Measurements from ENCODE around the gene CST9. TPM values are rescaled to one million over a fixed set of nuclear protein-coding genes. Genes with fewer than 3 reads are reported as not detected.

Gene CST9
- total RNA-seq, 3 donors from 2014 or later: 2.3 TPM; not detected in 2

DNA sequence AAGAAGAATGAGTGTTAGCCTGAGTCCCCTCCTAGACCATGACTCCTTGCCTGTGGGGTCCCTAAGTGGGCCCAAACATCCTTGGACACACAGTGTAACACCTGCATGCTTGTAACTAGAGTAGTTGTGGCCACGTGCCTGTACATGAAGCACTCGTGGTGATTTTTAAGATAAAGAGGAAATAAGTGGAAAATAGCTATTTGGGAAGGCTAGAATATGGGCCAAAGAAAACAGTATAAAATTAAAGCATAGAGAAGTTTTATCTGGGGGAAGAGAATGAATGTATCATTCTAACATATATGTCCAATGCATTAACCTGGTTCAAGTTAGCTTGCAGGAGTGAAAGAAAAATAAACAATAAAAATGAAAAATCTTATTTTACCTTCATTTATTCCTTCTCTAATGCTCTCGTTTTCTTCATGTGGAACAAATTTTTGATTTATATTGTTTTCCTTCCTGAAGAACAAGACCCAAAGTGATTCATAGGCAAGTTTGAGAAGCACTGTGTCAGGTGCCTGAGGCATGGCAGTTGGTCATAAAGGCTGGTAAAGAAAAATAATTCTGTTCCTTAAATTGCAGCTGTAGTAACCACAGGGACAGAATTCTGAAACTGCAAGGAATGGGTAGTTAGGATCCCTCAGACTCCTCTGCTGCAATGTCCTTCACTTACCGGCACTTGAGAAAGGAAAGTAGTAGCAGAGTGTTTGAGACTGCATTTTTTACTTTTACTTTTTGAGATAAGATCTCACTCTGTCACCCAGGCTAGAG lies 40.6 kb upstream of the CST9 start:
- H3K36me3 ChIP-seq: no peaks in the 10 kb centered on the region
- no peaks in the 10 kb centered on the region for H3K9me3 ChIP-seq
- no peaks in the 10 kb centered on the region for H3K27me3 ChIP-seq
- no peaks in the 10 kb centered on the region for H3K4me1 ChIP-seq
- no peak overlapping the region for H3K27ac ChIP-seq
- intact Hi-C loops (cut with DNase I; ENCODE audit: low total_unique reads): no loop called here
- no peak overlapping the region for H3K4me3 ChIP-seq
- TF ChIP-seq POLR2A (IDR thresholded peaks at IDR 0.05): no peak
- no peak for TF ChIP-seq POLR2AphosphoS5 (IDR thresholded peaks at IDR 0.05)
- TF ChIP-seq, protein P1, sequence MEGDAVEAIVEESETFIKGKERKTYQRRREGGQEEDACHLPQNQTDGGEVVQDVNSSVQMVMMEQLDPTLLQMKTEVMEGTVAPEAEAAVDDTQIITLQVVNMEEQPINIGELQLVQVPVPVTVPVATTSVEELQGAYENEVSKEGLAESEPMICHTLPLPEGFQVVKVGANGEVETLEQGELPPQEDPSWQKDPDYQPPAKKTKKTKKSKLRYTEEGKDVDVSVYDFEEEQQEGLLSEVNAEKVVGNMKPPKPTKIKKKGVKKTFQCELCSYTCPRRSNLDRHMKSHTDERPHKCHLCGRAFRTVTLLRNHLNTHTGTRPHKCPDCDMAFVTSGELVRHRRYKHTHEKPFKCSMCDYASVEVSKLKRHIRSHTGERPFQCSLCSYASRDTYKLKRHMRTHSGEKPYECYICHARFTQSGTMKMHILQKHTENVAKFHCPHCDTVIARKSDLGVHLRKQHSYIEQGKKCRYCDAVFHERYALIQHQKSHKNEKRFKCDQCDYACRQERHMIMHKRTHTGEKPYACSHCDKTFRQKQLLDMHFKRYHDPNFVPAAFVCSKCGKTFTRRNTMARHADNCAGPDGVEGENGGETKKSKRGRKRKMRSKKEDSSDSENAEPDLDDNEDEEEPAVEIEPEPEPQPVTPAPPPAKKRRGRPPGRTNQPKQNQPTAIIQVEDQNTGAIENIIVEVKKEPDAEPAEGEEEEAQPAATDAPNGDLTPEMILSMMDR (IDR thresholded peaks at IDR 0.05): no peak
- DNase-seq (ENCODE audit: low spot score in 2 of 2): no peak

DNA sequence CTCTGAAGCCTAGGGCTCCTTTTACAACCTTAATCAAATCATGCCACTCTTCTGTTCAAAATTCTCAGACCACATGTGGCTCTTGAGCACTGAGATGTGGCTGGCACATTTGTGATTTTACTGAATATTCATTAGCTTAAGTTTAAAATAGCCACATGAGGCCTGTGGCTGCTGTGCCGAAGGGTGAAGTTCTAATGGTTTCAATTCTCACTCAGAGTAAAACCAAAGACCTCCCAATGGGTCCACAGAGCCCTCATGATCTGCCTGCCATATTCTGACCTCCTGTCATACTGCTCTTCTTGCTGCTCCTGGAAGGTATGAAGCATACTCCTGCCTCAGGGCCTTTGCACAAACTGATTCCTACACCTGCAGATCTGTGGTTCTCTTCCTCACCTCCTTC lies 39.9 kb upstream of the CST9 start:
- no peak for DNase-seq (ENCODE audit: low spot score in 2 of 2)
- Histone ChIP-seq H3K27ac (no peak overlapping the region), H3K36me3 (no peaks in the 10 kb centered on the region), H3K4me3 (no peak overlapping the region), H3K9me3 (no peaks in the 10 kb centered on the region), H3K4me1 (no peaks in the 10 kb centered on the region), H3K27me3 (no peaks in the 10 kb centered on the region)
- TF ChIP-seq POLR2AphosphoS5 (IDR thresholded peaks at IDR 0.05) (no peak), POLR2A (IDR thresholded peaks at IDR 0.05) (no peak)
- TF ChIP-seq, protein P1 (IDR thresholded peaks at IDR 0.05): no peak
- intact Hi-C loops (cut with DNase I; ENCODE audit: low total_unique reads): no loop called here

GRCh38 chr20:23644164-23644563 lies 38.4 kb upstream of the CST9 start:
- Histone ChIP-seq H3K36me3 (no peaks in the 10 kb centered on the region), H3K27me3 (no peaks in the 10 kb centered on the region), H3K27ac (no peak overlapping the region), H3K4me1 (no peaks in the 10 kb centered on the region), H3K4me3 (no peak overlapping the region), H3K9me3 (no peaks in the 10 kb centered on the region)
- no peak for DNase-seq (ENCODE audit: low spot score in 2 of 2)
- intact Hi-C loops (cut with DNase I; ENCODE audit: low total_unique reads): loop anchor here (5.0 kb wide), 1 partner anchor 287 kb away; no protein-coding TSS in a partner anchor
- TF ChIP-seq, protein P1 (IDR thresholded peaks at IDR 0.05): no peak
- TF ChIP-seq POLR2AphosphoS5 (IDR thresholded peaks at IDR 0.05): no peak
- no peak for TF ChIP-seq POLR2A (IDR thresholded peaks at IDR 0.05)

- Histone ChIP-seq H3K27ac (no peak overlapping the region), H3K4me3 (no peak overlapping the region), H3K9me3 (no peaks in the 10 kb centered on the region), H3K27me3 (no peaks in the 10 kb centered on the region), H3K36me3 (no peaks in the 10 kb centered on the region), H3K4me1 (no peaks in the 10 kb centered on the region)
- intact Hi-C loops (cut with DNase I; ENCODE audit: low total_unique reads): loop anchor here (5.0 kb wide), 1 partner anchor 286 kb away; no protein-coding TSS in a partner anchor
- no peak for DNase-seq (ENCODE audit: low spot score in 2 of 2)
- TF ChIP-seq POLR2AphosphoS5 (IDR thresholded peaks at IDR 0.05) (no peak), POLR2A (IDR thresholded peaks at IDR 0.05) (no peak)
- TF ChIP-seq, protein P1 (IDR thresholded peaks at IDR 0.05): no peak
Observed at GRCh38 chr20:23643659-23644058, 37.9 kb upstream of the CST9 start.

- TF ChIP-seq, protein P1 (IDR thresholded peaks at IDR 0.05): no peak
- TF ChIP-seq POLR2AphosphoS5 (IDR thresholded peaks at IDR 0.05): no peak
- TF ChIP-seq POLR2A (IDR thresholded peaks at IDR 0.05): no peak
- no peaks in the 10 kb centered on the region for H3K27me3 ChIP-seq
- no peak overlapping the region for H3K4me3 ChIP-seq
- no peaks in the 10 kb centered on the region for H3K9me3 ChIP-seq
- H3K4me1 ChIP-seq: no peaks in the 10 kb centered on the region
- DNase-seq (ENCODE audit: low spot score in 2 of 2): no peak
- no peaks in the 10 kb centered on the region for H3K36me3 ChIP-seq
- intact Hi-C loops (cut with DNase I; ENCODE audit: low total_unique reads): loop anchor here (5.0 kb wide), 1 partner anchor 285 kb away; no protein-coding TSS in a partner anchor
- H3K27ac ChIP-seq: no peak overlapping the region
Observed at GRCh38 chr20:23641936-23642751, 36.4 kb upstream of the CST9 start.
